ENCODE measurements around the gene F2RL1.

- TF ChIP-seq CTCF (IDR thresholded peaks at IDR 0.05) (no peak), ZFX (IDR thresholded peaks at IDR 0.05; ENCODE audit: borderline replicate concordance) (no peak)
Measured at GRCh38 chr5:76790632-76791290, 28.1 kb upstream of the F2RL1 start.
